Lower lobe of right lung (tissue), 2 donors: Measurements from ENCODE around the gene CHAF1A. TPM values are rescaled to one million over a fixed set of nuclear protein-coding genes. Genes with fewer than 3 reads are reported as not detected.

Experiments
- ATAC-seq, 2 donors: fragments of 200-7000 bp; cut with Tn5 transposase; one replicate each; pipeline ENCODE4 v1.9.1; 2020 to 2022; ENCODE audit warnings: mild to moderate bottlenecking in 2 of 2, moderate library complexity in 2 of 2
- DNase-seq: peaks from one replicate; pipeline ENCODE4 v3.0.0-alpha.2; 2020
- H3K27ac ChIP-seq: fragments of 200-600 bp; one replicate; pipeline ENCODE4 v1.8.0; 2022
- H3K27me3 ChIP-seq: fragments of 200-600 bp; one replicate; pipeline ENCODE4 v1.8.0; 2022; ENCODE audit warnings: low read depth
- H3K36me3 ChIP-seq: fragments of 200-600 bp; one replicate; pipeline ENCODE4 v1.8.0; 2022; ENCODE audit warnings: mild to moderate bottlenecking
- H3K4me1 ChIP-seq: fragments of 200-600 bp; one replicate; pipeline ENCODE4 v1.8.0; 2022
- H3K4me3 ChIP-seq: fragments of 200-600 bp; one replicate; pipeline ENCODE4 v1.8.0; 2022; ENCODE audit warnings: mild to moderate bottlenecking
- H3K9me3 ChIP-seq: fragments of 200-600 bp; one replicate; pipeline ENCODE4 v1.8.0; 2022
- intact Hi-C: fragments of 100-400 bp; cut with DNase I; formaldehyde crosslinking; loops from one replicate; pipeline ENCODE4 v1.11.0; 2022
- microRNA-seq: library from miRNA; unstranded; fragments of <30 nt; microRNA quantifications from one replicate; pipeline ENCODE4 v1.2.0, GENCODE V29; 2020; ENCODE audit warnings: borderline number of aligned reads
- total RNA-seq: library from RNA; stranded (reverse); fragmentation: NEBNext Ultra II Directional; extraction: Animal tissue kit (Norgen Biotek cat#: 25700); gene quantifications from one replicate; pipeline ENCODE4 v1.2.1, GENCODE V29; 2021
- TF ChIP-seq, protein P1 (sequence below): fragments of 200-600 bp; IDR thresholded peaks from one replicate; pipeline ENCODE4 v1.8.0; 2022; ENCODE audit warnings: antibody characterized with exemption, mild to moderate bottlenecking
- donor health status: DM: no; HTN: yes; CAD: no; lungs with severe emphysema.

Gene CHAF1A
- total RNA-seq, 1 donor from 2014 or later: 7.2 TPM

DNA sequence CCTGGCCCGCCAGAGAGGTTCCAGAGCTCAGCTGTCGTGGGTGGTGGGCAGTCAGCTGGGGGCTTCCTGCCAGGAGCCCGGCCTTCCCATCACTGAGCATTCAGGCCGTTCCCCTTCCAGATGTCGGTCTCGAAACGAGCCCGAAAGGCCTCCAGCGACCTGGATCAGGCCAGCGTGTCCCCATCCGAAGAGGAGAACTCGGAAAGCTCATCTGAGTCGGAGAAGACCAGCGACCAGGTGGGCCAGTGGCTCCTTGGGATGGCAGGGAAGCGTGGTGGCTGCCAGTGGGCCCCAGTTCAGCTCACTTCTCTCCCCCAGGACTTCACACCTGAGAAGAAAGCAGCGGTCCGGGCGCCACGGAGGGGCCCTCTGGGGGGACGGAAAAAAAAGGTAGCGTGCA, 89.0 kb downstream of the CHAF1A start:
- Histone ChIP-seq H3K9me3 (no peaks in the 10 kb centered on the region), H3K4me1 (no peaks in the 10 kb centered on the region), H3K27me3 (no peaks in the 10 kb centered on the region), H3K36me3 (peaks cover 75% of the 10 kb centered on the region), H3K4me3 (no peak overlapping the region), H3K27ac (no peak overlapping the region)
- TF ChIP-seq, protein P1, sequence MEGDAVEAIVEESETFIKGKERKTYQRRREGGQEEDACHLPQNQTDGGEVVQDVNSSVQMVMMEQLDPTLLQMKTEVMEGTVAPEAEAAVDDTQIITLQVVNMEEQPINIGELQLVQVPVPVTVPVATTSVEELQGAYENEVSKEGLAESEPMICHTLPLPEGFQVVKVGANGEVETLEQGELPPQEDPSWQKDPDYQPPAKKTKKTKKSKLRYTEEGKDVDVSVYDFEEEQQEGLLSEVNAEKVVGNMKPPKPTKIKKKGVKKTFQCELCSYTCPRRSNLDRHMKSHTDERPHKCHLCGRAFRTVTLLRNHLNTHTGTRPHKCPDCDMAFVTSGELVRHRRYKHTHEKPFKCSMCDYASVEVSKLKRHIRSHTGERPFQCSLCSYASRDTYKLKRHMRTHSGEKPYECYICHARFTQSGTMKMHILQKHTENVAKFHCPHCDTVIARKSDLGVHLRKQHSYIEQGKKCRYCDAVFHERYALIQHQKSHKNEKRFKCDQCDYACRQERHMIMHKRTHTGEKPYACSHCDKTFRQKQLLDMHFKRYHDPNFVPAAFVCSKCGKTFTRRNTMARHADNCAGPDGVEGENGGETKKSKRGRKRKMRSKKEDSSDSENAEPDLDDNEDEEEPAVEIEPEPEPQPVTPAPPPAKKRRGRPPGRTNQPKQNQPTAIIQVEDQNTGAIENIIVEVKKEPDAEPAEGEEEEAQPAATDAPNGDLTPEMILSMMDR: no peak
- DNase-seq (no peak), ATAC-seq (no peak)
- intact Hi-C loops: no loop called here

DNA sequence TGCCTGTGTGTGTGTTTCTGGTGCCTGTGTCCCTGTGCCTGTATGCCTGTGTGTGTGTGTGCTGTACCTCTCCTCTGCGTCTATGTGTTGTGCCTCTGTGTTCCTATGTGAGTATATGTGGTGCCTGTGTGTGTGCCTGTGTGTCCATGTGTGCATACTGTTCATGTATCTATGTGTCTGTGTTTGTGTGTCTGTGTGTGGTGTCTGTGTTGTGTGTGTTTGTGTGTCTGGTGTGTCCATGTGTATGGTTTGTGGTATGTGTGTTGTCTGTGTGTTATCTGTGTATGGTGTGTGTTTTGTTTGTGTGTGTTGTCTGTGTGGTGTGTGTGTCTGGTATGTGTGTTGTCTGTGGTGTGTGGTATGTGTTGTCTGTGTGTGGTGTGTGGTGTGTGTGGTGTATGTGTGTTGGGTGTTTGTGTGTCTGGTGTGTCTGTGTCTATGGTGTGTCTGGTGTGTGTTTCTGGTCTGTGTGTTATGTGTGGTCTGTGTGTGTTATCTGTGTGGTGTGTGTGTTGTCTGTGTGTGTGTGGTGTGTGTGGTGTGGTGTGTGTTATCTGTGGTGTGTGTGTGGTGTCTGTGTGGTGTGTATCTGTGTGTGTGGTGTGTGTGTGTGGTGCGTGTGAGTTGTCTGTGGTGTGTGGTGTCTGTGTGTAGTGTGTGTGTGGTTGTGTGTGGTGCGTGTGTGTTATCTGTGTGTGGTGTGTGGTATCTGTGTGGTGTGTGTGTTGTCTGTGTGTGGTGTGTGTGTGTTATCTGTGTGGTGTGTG, 90.1 kb downstream of the CHAF1A start:
- ATAC-seq (no peak), DNase-seq (no peak)
- no peak overlapping the region for H3K27ac ChIP-seq
- no peaks in the 10 kb centered on the region for H3K4me1 ChIP-seq
- intact Hi-C loops: no loop called here
- H3K36me3 ChIP-seq: peaks cover 82% of the 10 kb centered on the region
- TF ChIP-seq, protein P1: no peak
- no peaks in the 10 kb centered on the region for H3K27me3 ChIP-seq
- H3K4me3 ChIP-seq: no peak overlapping the region
- no peaks in the 10 kb centered on the region for H3K9me3 ChIP-seq

Small RNAs within 50 kb of the gene (microRNA-seq; reads per million reads assigned to microRNA genes)
- gene MIR4746: not detected

Other genes starting within 250 kb of the CHAF1A start
- gene CREB3L3, start 249.0 kb upstream of the CHAF1A start, total RNA-seq: not detected
- gene SIRT6, start 220.1 kb upstream of the CHAF1A start, total RNA-seq: 18.1 TPM
- 1.9 TPM for gene ANKRD24, start 220.0 kb upstream of the CHAF1A start, total RNA-seq
- 1.7 TPM for gene EBI3, start 173.1 kb upstream of the CHAF1A start, total RNA-seq
- 16.7 TPM for gene YJU2, start 155.6 kb upstream of the CHAF1A start, total RNA-seq
- not detected for gene SHD, start 123.4 kb upstream of the CHAF1A start, total RNA-seq
- gene TMIGD2, start 100.3 kb upstream of the CHAF1A start, total RNA-seq: 1.7 TPM
- gene FSD1, start 98.0 kb upstream of the CHAF1A start, total RNA-seq: 0.62 TPM
- 11.8 TPM for gene STAP2, start 63.8 kb upstream of the CHAF1A start, total RNA-seq
- gene MPND, start 59.1 kb upstream of the CHAF1A start, total RNA-seq: 41.2 TPM
- 44.3 TPM for gene SH3GL1, start 2.1 kb upstream of the CHAF1A start, total RNA-seq
- 86.1 TPM for gene UBXN6, start 55.2 kb downstream of the CHAF1A start, total RNA-seq
- 29.4 TPM for gene HDGFL2, start 69.7 kb downstream of the CHAF1A start, total RNA-seq
- gene PLIN4, start 115.8 kb downstream of the CHAF1A start, total RNA-seq: 4.6 TPM
- gene PLIN5, start 132.6 kb downstream of the CHAF1A start, total RNA-seq: 19.9 TPM
- gene LRG1, start 137.4 kb downstream of the CHAF1A start, total RNA-seq: 14.9 TPM
- gene SEMA6B, start 157.0 kb downstream of the CHAF1A start, total RNA-seq: 11.3 TPM
- 11.2 TPM for gene TNFAIP8L1, start 236.9 kb downstream of the CHAF1A start, total RNA-seq